HL-60/S4 treated with phorbol 12-myristate 13-acetate at 8.2 ng/mL for 4 days and 3 days (cell line): ENCODE data around the gene TMEM134.
"Not testable (repeated sequence)": the region's sequence is repeated elsewhere in the genome, so short reads cannot be mapped to it uniquely, and the experiment has no call there.

ENCODE experiments used
- in situ Hi-C: fragments of 300-500 bp; cut with MboI; formaldehyde crosslinking; loops from 2 replicates; pipeline ENCODE4 v1.15.0; 2022; ENCODE audit warnings: low sequenced_read_pairs

The TMEM134 gene

GRCh38 chr11:67439321-67440228 lies 29.5 kb downstream of the TMEM134 start:
- in situ Hi-C loops: no loop called here

GRCh38 chr11:67438158-67438902 lies 30.7 kb downstream of the TMEM134 start:
- in situ Hi-C loops: no loop called here

- in situ Hi-C loops: no loop called here
Observed at GRCh38 chr11:67437809-67438157, 31.3 kb downstream of the TMEM134 start.

GRCh38 chr11:67437082-67437808 lies 31.8 kb downstream of the TMEM134 start, which contains the start of gene PTPRCAP:
Gene PTPRCAP, minus strand, starts transcription at chr11:67437682. Its CDS starts 63 bp downstream, at chr11:67437619.
- in situ Hi-C loops: no loop called here

GRCh38 chr11:67436459-67437081 lies 32.5 kb downstream of the TMEM134 start:
- in situ Hi-C loops: no loop called here

GRCh38 chr11:67435727-67436458 lies 33.2 kb downstream of the TMEM134 start:
- in situ Hi-C loops: no loop called here

- in situ Hi-C loops: no loop called here
Observed at GRCh38 chr11:67435031-67435726, 33.9 kb downstream of the TMEM134 start.

GRCh38 chr11:67434395-67434881 lies 34.6 kb downstream of the TMEM134 start:
- in situ Hi-C loops: no loop called here

- in situ Hi-C loops: no loop called here
Observed at GRCh38 chr11:67433536-67434394, 35.3 kb downstream of the TMEM134 start.

- in situ Hi-C loops: no loop called here
Observed at GRCh38 chr11:67432655-67433349, 36.2 kb downstream of the TMEM134 start.

- in situ Hi-C loops: no loop called here
Observed at GRCh38 chr11:67431346-67432249, 37.5 kb downstream of the TMEM134 start.

GRCh38 chr11:67429722-67430121 lies 39.3 kb downstream of the TMEM134 start:
- in situ Hi-C loops: no loop called here

GRCh38 chr11:67429038-67429668 lies 39.9 kb downstream of the TMEM134 start:
- in situ Hi-C loops: no loop called here

GRCh38 chr11:67428052-67429001 lies 40.7 kb downstream of the TMEM134 start, which contains the start of gene RPS6KB2:
Gene RPS6KB2, plus strand, starts transcription at chr11:67428494. Its CDS starts 52 bp downstream, at chr11:67428546.
- in situ Hi-C loops: no loop called here

- in situ Hi-C loops: not testable (repeated sequence)
Observed at GRCh38 chr11:67427364-67427859, 41.6 kb downstream of the TMEM134 start.
